K562 (cell line): ENCODE data around the gene CHMP1A. TPM values are rescaled to one million over a fixed set of nuclear protein-coding genes. Genes with fewer than 3 reads are reported as not detected.
A peak's percentile ranks its signal among the peaks of the same experiment; 100 is the strongest.

ENCODE experiments used
- CCAR2 ChIP-seq: fragments of 200-400 bp; formaldehyde crosslinking; IDR thresholded peaks from 2 replicates; pipeline ENCODE4 v1.6.1; 2017; ENCODE audit warnings: mild to moderate bottlenecking, low read depth, low read length
- MGA ChIP-seq: fragments of 450-650 bp; IDR thresholded peaks from 2 replicates; pipeline ENCODE4 v1.6.1; 2016; ENCODE audit warnings: mild to moderate bottlenecking, moderate library complexity
- PHF21A ChIP-seq: fragments of 450-650 bp; IDR thresholded peaks from 2 replicates; pipeline ENCODE4 v1.6.1; 2017; ENCODE audit warnings: low read depth, borderline replicate concordance
- SIN3A ChIP-seq, 2 experiments: fragments of 150-350 bp in 1 of 2; IDR thresholded peaks; 2 replicates each; pipeline ENCODE4 v1.6.1; 2011 to 2016; ENCODE audit warnings: borderline replicate concordance in 2 of 2, low read depth in 2 of 2, low read length in 2 of 2, mild to moderate bottlenecking in 2 of 2, moderate library complexity in 2 of 2; ENCODE audit not compliant: control insufficient read depth in 1 of 2
- ZNF592 ChIP-seq: fragments of 450-650 bp; IDR thresholded peaks from 2 replicates; pipeline ENCODE4 v1.6.1; 2017; ENCODE audit warnings: antibody characterized with exemption, mild to moderate bottlenecking
- polyA plus RNA-seq, 8 experiments: library from polyadenylated mRNA; depleted of rRNA in 4 of 8; stranded (reverse) in 5 of 8; unstranded in 3 of 8; fragments of >200 nt; fragmentation: Nextera tagmentation in 2 of 8; fragmentation: Illumina TruSeq in 1 of 8; extraction: Ambion mirVana in 2 of 8; extraction: Trizol in 1 of 8; gene quantifications; 2 replicates each; pipeline versions ENCODE4 v1.2.1 to v1.2.3, GENCODE V29; 2011 to 2014; ENCODE audit warnings: inconsistent platforms in 1 of 8, missing spikeins in 1 of 8
- total RNA-seq, 7 experiments: library from RNA; depleted of rRNA in 6 of 7; stranded (reverse); fragments of >200 nt in 6 of 7; fragmentation: Illumina TruSeq in 2 of 7; extraction: Trizol in 2 of 7; gene quantifications; 2 replicates each; pipeline versions ENCODE4 v1.2.1 to v1.2.3, GENCODE V29; 2011 to 2021; ENCODE audit warnings: low replicate concordance in 1 of 7

CHMP1A gene
- total and polyA plus RNA-seq, 9 of the 15 experiments (the other 6 are each of a cell fraction or from before 2014, with no cell fraction given) = 0.83 to 79.9 (median 45.2) TPM

DNA sequence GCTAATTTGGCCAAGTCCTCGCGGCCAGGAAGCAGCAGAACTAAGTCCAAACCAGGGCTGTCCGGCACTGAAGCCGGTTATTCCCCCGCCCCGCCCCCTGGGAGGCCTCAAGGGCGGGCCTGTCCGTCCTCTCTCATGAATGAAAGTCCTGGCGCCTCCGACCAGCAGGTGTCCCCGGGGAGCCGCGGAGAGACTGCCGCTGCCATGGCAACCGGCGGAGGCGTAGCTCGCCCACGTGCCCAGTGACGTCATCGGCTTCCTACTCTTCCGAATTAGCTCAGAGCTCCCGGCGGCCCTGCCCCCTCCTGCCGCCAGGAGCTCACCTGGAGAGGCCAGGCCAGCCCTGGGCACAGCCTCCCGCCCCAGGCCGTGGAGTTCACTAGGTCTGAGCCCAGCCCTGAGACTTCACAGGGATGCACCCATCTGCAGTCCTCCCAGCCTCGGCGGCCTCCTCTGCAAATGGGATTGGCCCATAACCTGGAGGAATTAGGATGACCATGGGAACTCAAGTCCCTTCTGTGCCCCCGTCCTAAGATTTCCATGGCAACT, 42.7 kb upstream of the CHMP1A start (continued):
- TF ChIP-seq ZNF592 = no peak
- peak; percentile 76 to 97; a peak in 3 of 4 replicates for TF ChIP-seq SIN3A (IDR thresholded peaks at IDR 0.05; ENCODE audit: borderline replicate concordance in 2 of 2, control insufficient read depth in 1 of 2, low read depth in 2 of 2, low read length in 2 of 2)
- TF ChIP-seq MGA = no peak
- no peak for TF ChIP-seq PHF21A
- no peak for TF ChIP-seq CCAR2
